Measurements from ENCODE around the gene LRRC31. TPM values are rescaled to one million over a fixed set of nuclear protein-coding genes. Genes with fewer than 3 reads are reported as not detected.

Gene LRRC31
- total and polyA plus RNA-seq, 2 of the 8 experiments (the other 6 are each of a cell fraction or from before 2014, with no cell fraction given): not detected

DNA sequence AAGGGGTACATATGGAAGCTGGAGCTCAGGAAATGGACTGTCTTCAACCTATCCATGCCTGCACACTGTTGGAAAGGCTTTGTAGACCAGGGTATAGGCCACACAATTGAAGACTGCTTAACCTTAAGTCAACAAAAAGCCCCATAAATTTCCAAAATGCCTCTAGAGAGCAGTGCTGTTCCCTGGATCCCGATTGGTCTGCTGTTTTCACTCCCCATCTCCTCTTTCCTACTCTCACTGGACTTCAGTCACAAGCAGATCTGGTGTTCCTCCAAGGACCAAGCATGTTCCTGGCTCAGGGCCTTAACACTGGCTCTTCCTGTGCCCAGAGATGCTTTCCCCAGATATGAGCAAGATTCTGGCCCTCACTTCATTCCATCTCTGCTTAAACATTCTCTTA is 34.2 kb downstream of the LRRC31 start (continued):
- TF ChIP-seq, protein P1, sequence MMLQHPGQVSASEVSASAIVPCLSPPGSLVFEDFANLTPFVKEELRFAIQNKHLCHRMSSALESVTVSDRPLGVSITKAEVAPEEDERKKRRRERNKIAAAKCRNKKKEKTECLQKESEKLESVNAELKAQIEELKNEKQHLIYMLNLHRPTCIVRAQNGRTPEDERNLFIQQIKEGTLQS (IDR thresholded peaks at IDR 0.05; ENCODE audit: insufficient read depth, low read depth, low read length): no peak
- TF ChIP-seq HDAC2 (IDR thresholded peaks at IDR 0.05; ENCODE audit: borderline replicate concordance in 1 of 2, low read depth in 2 of 2, low read length in 2 of 2) (no peak), FOSL1 (IDR thresholded peaks at IDR 0.05; ENCODE audit: insufficient read depth, low read depth, low read length) (no peak), SP4 (IDR thresholded peaks at IDR 0.05; ENCODE audit: low read length) (no peak), EZH2 (IDR thresholded peaks at IDR 0.05; ENCODE audit: low read depth, low read length, severe bottlenecking) (no peak)
- TF ChIP-seq, protein P2, sequence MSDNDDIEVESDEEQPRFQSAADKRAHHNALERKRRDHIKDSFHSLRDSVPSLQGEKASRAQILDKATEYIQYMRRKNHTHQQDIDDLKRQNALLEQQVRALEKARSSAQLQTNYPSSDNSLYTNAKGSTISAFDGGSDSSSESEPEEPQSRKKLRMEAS (IDR thresholded peaks at IDR 0.05): no peak
- TF ChIP-seq, protein P3, sequence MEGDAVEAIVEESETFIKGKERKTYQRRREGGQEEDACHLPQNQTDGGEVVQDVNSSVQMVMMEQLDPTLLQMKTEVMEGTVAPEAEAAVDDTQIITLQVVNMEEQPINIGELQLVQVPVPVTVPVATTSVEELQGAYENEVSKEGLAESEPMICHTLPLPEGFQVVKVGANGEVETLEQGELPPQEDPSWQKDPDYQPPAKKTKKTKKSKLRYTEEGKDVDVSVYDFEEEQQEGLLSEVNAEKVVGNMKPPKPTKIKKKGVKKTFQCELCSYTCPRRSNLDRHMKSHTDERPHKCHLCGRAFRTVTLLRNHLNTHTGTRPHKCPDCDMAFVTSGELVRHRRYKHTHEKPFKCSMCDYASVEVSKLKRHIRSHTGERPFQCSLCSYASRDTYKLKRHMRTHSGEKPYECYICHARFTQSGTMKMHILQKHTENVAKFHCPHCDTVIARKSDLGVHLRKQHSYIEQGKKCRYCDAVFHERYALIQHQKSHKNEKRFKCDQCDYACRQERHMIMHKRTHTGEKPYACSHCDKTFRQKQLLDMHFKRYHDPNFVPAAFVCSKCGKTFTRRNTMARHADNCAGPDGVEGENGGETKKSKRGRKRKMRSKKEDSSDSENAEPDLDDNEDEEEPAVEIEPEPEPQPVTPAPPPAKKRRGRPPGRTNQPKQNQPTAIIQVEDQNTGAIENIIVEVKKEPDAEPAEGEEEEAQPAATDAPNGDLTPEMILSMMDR (IDR thresholded peaks at IDR 0.05; ENCODE audit: control extremely low read depth in 1 of 3, insufficient read depth in 1 of 3, low read depth in 1 of 3, low read length in 3 of 3): no peak
